Activated CD8-positive, alpha-beta memory T cell treated with anti-CD3 and anti-CD28 coated beads for 1 hour (primary cell): ENCODE measurements around the gene PRICKLE3.
"Not testable (repeated sequence)": the region's sequence is repeated elsewhere in the genome, so short reads cannot be mapped to it uniquely, and the experiment has no call there.

ENCODE experiments used
- DNase-seq, 2 donors: peaks; one replicate each; pipeline ENCODE4 v3.0.0-alpha.2; 2020; ENCODE audit warnings: low read depth in 1 of 2; ENCODE audit errors: extremely low read depth in 1 of 2

PRICKLE3 gene

GRCh38 chrX:49187028-49187394, 838 bp upstream of the PRICKLE3 start:
- no peak for DNase-seq

- no peak for DNase-seq
Measured at GRCh38 chrX:49184294-49185281, 1.6 kb downstream of the PRICKLE3 start.

- DNase-seq, result no peak
Measured at GRCh38 chrX:49183701-49184281, 2.4 kb downstream of the PRICKLE3 start.

- no peak for DNase-seq
Measured at GRCh38 chrX:49179358-49179757, 6.8 kb downstream of the PRICKLE3 start.

- no peak for DNase-seq
Measured at GRCh38 chrX:49178537-49178936, 7.6 kb downstream of the PRICKLE3 start.

GRCh38 chrX:49177873-49178480, 8.2 kb downstream of the PRICKLE3 start:
- no peak for DNase-seq

GRCh38 chrX:49177338-49177833, 8.8 kb downstream of the PRICKLE3 start:
- no peak for DNase-seq

GRCh38 chrX:49176421-49177326, 9.5 kb downstream of the PRICKLE3 start:
- DNase-seq, result no peak

GRCh38 chrX:49175435-49176274, 10.5 kb downstream of the PRICKLE3 start:
- no peak for DNase-seq

- DNase-seq, result no peak
Measured at GRCh38 chrX:49174723-49175122, 11.4 kb downstream of the PRICKLE3 start.

GRCh38 chrX:49173544-49173943, 12.6 kb downstream of the PRICKLE3 start:
- DNase-seq, result not testable (repeated sequence)

- peak; percentile 46 to 55 for DNase-seq
Measured at GRCh38 chrX:49172280-49172780, 13.8 kb downstream of the PRICKLE3 start.

- DNase-seq, result peak; percentile 54 to 65
Measured at GRCh38 chrX:49171752-49172279, 14.4 kb downstream of the PRICKLE3 start, which contains the start of gene PLP2. TSS of gene PLP2 (plus strand) at chrX:49171898. CDS start at chrX:49172001, 103 bp downstream.

GRCh38 chrX:49167740-49168108, 18.4 kb downstream of the PRICKLE3 start:
- no peak for DNase-seq

- peak; percentile 44 to 56 for DNase-seq
Measured at GRCh38 chrX:49166914-49167739, 19.0 kb downstream of the PRICKLE3 start.

GRCh38 chrX:49165901-49166881, 20.0 kb downstream of the PRICKLE3 start:
- DNase-seq, result peak; percentile 45 to 49
